GM12891 (cell line): ENCODE measurements around the gene PAEP.
"Not testable (repeated sequence)": the region's sequence is repeated elsewhere in the genome, so short reads cannot be mapped to it uniquely, and the experiment has no call there.

Experiments used
- POU2F2 ChIP-seq: IDR thresholded peaks from 2 replicates; pipeline ENCODE4 v1.6.1; 2011; ENCODE audit warnings: low read depth, mild to moderate bottlenecking, control low read depth, low read length, moderate library complexity
- TAF1 ChIP-seq: IDR thresholded peaks from 2 replicates; pipeline ENCODE4 v1.6.1; 2011; ENCODE audit warnings: low read depth, low read length, control low read depth

- not testable (repeated sequence) for TF ChIP-seq TAF1, POU2F2
Observed at GRCh38 chr9:135534192-135534711, 27.3 kb upstream of the PAEP start.
